SU-DHL-6 (cell line): Measurements from ENCODE around the gene PGLYRP2.

ENCODE experiments used
- H2AFZ ChIP-seq: fragments of 200-600 bp; sonication (generic); 2 replicates; pipeline ENCODE4 v1.6.1; 2014; ENCODE audit warnings: low read depth, mild to moderate bottlenecking, moderate library complexity, mixed read lengths, antibody characterized with exemption, low read length; ENCODE audit not compliant: severe bottlenecking
- H3F3A ChIP-seq: fragments of 200-600 bp; shearing (Covaris generic); 2 replicates; pipeline ENCODE4 v1.6.0; 2016; ENCODE audit warnings: antibody characterized with exemption, mild to moderate bottlenecking; ENCODE audit not compliant: insufficient read depth
- H3K27ac ChIP-seq: fragments of 200-600 bp; sonication (generic); 2 replicates; pipeline ENCODE4 v1.5.1; 2016; ENCODE audit warnings: low read depth, mild to moderate bottlenecking, low read length, moderate library complexity, mixed read lengths
- H3K27me3 ChIP-seq: fragments of 200-600 bp; sonication (generic), shearing (Covaris generic); 2 replicates; pipeline ENCODE4 v1.6.0; 2014; ENCODE audit warnings: mild to moderate bottlenecking, low read length
- H3K36me3 ChIP-seq: fragments of 200-600 bp; sonication (generic); 2 replicates; pipeline ENCODE4 v1.6.1; 2014; ENCODE audit warnings: mild to moderate bottlenecking, low read length, mixed read lengths
- H3K4me2 ChIP-seq: fragments of 300-600, 200-600 bp; shearing (Covaris generic), sonication (generic); 2 replicates; pipeline ENCODE4 v1.6.0; 2014; ENCODE audit warnings: low read length, low read depth, mild to moderate bottlenecking; ENCODE audit not compliant: poor library complexity, severe bottlenecking
- H3K4me3 ChIP-seq: fragments of 200-600 bp; sonication (generic); 2 replicates; pipeline ENCODE4 v1.5.1; 2014; ENCODE audit warnings: antibody characterized with exemption, low read length, mild to moderate bottlenecking, mixed read lengths; ENCODE audit not compliant: insufficient read depth, poor library complexity, severe bottlenecking
- H3K79me2 ChIP-seq: fragments of 200-600 bp; sonication (generic); 2 replicates; pipeline ENCODE4 v1.6.1; 2014; ENCODE audit warnings: mild to moderate bottlenecking, low read length, moderate library complexity; ENCODE audit not compliant: insufficient read depth
- H3K9ac ChIP-seq: fragments of 200-600 bp; sonication (generic); 2 replicates; pipeline ENCODE4 v1.7.0; 2014; ENCODE audit warnings: mild to moderate bottlenecking, low read length
- H3K9me2 ChIP-seq: fragments of 200-600 bp; sonication (generic); replicated peaks from 2 replicates; pipeline ENCODE4 v1.6.1; 2014; ENCODE audit warnings: low read length; ENCODE audit not compliant: insufficient read depth
- H3K9me3 ChIP-seq: fragments of 200-600 bp; sonication (generic); 2 replicates; pipeline ENCODE4 v1.6.1; 2014; ENCODE audit warnings: low read length, mixed read lengths; ENCODE audit not compliant: insufficient read depth
- H4K20me1 ChIP-seq: fragments of 200-600 bp; sonication (generic); 2 replicates; pipeline ENCODE4 v1.6.1; 2014; ENCODE audit warnings: low read depth, mild to moderate bottlenecking, antibody characterized with exemption, low read length, moderate library complexity, mixed read lengths
- EZH2phosphoT487 ChIP-seq: fragments of 200-600 bp; sonication (generic), shearing (Covaris generic); conservative IDR thresholded peaks from 2 replicates; pipeline ENCODE4 v1.6.1; 2018; ENCODE audit warnings: mild to moderate bottlenecking, antibody characterized with exemption, low read length, moderate library complexity, mixed read lengths
- TF ChIP-seq, protein P1 (sequence below): fragments of 200-600 bp; sonication (generic); IDR thresholded peaks from one replicate; pipeline ENCODE4 v1.5.1; 2017; ENCODE audit warnings: antibody characterized with exemption, mild to moderate bottlenecking, low read length, moderate library complexity; ENCODE audit not compliant: insufficient read depth, poor library complexity, severe bottlenecking

Gene PGLYRP2

GRCh38 chr19:15447057-15447456 is 32.2 kb downstream of the PGLYRP2 start:
- Histone ChIP-seq H2AFZ (no peak overlapping the region), H4K20me1 (no peaks in the 10 kb centered on the region), H3K9ac (no peak overlapping the region), H3K9me2 (no peaks in the 10 kb centered on the region), H3K79me2 (no peaks in the 10 kb centered on the region), H3K4me3 (no peak overlapping the region), H3K27ac (no peak overlapping the region), H3K9me3 (no peaks in the 10 kb centered on the region), H3K27me3 (no peaks in the 10 kb centered on the region), H3K4me2 (no peak overlapping the region), H3F3A (peaks cover 8% of the 10 kb centered on the region; the same call in 1 of the 2 replicates), H3K36me3 (no peaks in the 10 kb centered on the region)
- TF ChIP-seq EZH2phosphoT487: no peak
- TF ChIP-seq, protein P1, sequence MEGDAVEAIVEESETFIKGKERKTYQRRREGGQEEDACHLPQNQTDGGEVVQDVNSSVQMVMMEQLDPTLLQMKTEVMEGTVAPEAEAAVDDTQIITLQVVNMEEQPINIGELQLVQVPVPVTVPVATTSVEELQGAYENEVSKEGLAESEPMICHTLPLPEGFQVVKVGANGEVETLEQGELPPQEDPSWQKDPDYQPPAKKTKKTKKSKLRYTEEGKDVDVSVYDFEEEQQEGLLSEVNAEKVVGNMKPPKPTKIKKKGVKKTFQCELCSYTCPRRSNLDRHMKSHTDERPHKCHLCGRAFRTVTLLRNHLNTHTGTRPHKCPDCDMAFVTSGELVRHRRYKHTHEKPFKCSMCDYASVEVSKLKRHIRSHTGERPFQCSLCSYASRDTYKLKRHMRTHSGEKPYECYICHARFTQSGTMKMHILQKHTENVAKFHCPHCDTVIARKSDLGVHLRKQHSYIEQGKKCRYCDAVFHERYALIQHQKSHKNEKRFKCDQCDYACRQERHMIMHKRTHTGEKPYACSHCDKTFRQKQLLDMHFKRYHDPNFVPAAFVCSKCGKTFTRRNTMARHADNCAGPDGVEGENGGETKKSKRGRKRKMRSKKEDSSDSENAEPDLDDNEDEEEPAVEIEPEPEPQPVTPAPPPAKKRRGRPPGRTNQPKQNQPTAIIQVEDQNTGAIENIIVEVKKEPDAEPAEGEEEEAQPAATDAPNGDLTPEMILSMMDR: no peak

DNA sequence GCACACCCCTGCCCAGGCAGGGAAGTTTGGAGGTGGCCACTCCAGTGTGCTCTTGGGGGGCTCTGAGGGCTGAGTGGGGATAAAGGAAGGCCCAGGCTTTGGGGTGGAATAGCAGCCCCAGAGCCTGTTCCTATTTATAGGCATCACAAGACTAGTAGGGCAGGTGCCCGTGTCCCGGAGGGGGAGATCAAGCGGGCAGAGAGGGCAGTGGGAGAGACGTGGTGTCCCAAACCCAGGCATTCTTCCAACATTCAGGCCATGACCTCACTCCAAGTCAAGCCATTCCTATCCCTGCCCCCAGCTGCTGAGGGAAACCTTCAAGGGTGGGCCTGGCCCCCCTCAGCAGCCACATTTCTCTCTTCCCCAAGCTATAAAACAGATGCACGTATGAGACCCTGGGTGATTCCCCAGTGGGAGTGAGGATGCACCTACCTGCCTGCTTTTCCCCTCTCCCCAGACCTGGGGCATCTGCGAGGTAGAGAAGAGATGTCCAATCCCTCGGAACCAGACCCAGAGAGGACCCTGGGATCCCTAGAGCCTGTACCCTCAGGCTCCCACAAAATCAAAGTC is 33.4 kb downstream of the PGLYRP2 start:
- H3K36me3 ChIP-seq: no peaks in the 10 kb centered on the region
- H2AFZ ChIP-seq: no peak overlapping the region
- no peak overlapping the region for H3K4me2 ChIP-seq
- H3F3A ChIP-seq: peaks cover under 1% of the 10 kb centered on the region; the same call in 1 of the 2 replicates
- no peak for TF ChIP-seq EZH2phosphoT487
- TF ChIP-seq, protein P1: no peak
- H3K9me3 ChIP-seq: no peaks in the 10 kb centered on the region
- H3K27ac ChIP-seq: no peak overlapping the region
- no peaks in the 10 kb centered on the region for H3K79me2 ChIP-seq
- H3K27me3 ChIP-seq: no peaks in the 10 kb centered on the region
- H3K4me3 ChIP-seq: no peak overlapping the region
- no peak overlapping the region for H3K9ac ChIP-seq
- H3K9me2 ChIP-seq: no peaks in the 10 kb centered on the region
- no peaks in the 10 kb centered on the region for H4K20me1 ChIP-seq

DNA sequence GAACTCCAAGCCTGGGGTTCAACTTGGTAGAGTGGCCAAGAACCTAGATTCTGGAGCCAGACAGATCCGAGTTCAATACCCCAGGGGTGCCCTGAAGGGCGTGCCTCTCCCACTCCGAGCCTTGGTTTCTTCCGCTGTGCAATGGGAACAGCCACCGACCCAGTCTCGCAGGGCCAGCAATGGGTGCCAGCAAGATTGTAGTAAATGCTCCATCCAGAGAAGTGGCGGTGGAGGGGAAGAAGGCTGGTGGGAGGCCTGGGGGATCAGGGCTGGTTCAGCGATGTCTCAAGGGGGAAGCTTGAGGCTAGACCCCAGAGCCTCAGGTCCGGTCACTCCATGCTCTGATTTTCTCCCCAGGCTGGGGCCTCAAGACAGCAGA is 34.1 kb downstream of the PGLYRP2 start:
- no peak for TF ChIP-seq EZH2phosphoT487
- TF ChIP-seq, protein P1: no peak
- no peak overlapping the region for H3K27ac ChIP-seq
- no peaks in the 10 kb centered on the region for H4K20me1 ChIP-seq
- no peaks in the 10 kb centered on the region for H3K27me3 ChIP-seq
- H3F3A ChIP-seq: no peaks in the 10 kb centered on the region
- H3K9me2 ChIP-seq: no peaks in the 10 kb centered on the region
- no peak overlapping the region for H3K4me2 ChIP-seq
- H3K4me3 ChIP-seq: no peak overlapping the region
- H3K9me3 ChIP-seq: no peaks in the 10 kb centered on the region
- H3K36me3 ChIP-seq: no peaks in the 10 kb centered on the region
- no peak overlapping the region for H3K9ac ChIP-seq
- no peak overlapping the region for H2AFZ ChIP-seq
- no peaks in the 10 kb centered on the region for H3K79me2 ChIP-seq
